Stomach smooth muscle (tissue), 2 donors: Measurements from ENCODE around the gene CHMP3.

Experiments used
- H3K27ac ChIP-seq: one replicate; pipeline ENCODE4 v1.7.0; 2013; ENCODE audit warnings: mild to moderate bottlenecking, low read length, inconsistent platforms
- H3K27me3 ChIP-seq, 2 donors: one replicate each; pipeline ENCODE4 v1.7.0; 2013; ENCODE audit warnings: low read length in 2 of 2; ENCODE audit not compliant: insufficient read depth in 2 of 2, control insufficient read depth in 1 of 2
- H3K36me3 ChIP-seq, 2 donors: one replicate each; pipeline ENCODE4 v1.7.0; 2013; ENCODE audit warnings: low read length in 2 of 2; ENCODE audit not compliant: control insufficient read depth in 2 of 2, insufficient read depth in 2 of 2
- H3K4me1 ChIP-seq: one replicate; pipeline ENCODE4 v1.7.0; 2013; ENCODE audit warnings: low read length; ENCODE audit not compliant: control insufficient read depth, insufficient read depth
- H3K4me3 ChIP-seq, 2 donors: one replicate each; pipeline ENCODE4 v1.7.0; 2013; ENCODE audit warnings: low read length in 2 of 2
- H3K9ac ChIP-seq, 2 donors: one replicate each; pipeline ENCODE4 v1.7.0; 2013; ENCODE audit warnings: low read length in 2 of 2, mild to moderate bottlenecking in 1 of 2
- H3K9me3 ChIP-seq, 2 donors: one replicate each; pipeline ENCODE4 v1.7.0; 2013; ENCODE audit warnings: low read length in 2 of 2; ENCODE audit not compliant: control insufficient read depth in 2 of 2
- donor health status: healthy.
- donor health status: Pancreatic carcinoma.

The CHMP3 gene

DNA sequence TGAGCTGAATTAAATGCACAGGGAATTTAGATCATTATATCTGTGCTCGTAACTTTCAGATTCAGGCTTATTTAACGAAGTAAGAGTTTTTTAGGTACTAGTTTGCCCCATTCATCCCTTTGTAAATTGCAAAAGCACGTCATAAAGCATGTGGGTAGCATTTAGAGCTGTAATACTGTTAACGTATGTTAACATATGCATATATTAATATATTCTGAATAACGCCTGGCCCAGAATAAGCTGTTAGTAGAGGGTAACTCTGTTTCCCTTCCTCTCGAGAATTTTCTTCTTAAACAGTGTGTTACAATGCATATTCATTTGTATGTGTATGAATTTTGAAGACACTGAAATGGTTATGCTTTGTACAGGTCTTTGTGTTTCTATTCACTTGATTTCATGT, 91.6 kb downstream of the CHMP3 start:
- peaks cover 46 to 58% of the 10 kb centered on the region in 2 donors for H3K36me3 ChIP-seq

DNA sequence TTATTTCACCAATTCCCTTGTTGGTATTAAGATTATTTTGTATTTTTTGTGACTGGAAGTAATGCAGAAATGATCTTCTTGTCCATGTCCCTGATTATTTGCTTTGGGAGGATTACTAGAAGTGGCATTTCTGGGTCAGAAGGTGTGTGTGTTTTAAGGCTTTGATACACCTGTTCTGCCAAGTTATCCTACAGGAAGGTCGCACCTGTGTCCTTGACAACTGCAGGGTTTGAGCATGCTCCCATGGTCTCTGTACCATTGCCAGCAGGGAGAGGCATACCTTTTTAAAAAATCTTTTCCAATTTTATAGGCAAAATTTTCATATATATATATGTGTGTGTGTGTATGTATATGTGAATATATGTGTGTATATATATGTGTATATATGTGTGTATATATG, 92.4 kb downstream of the CHMP3 start:
- Histone ChIP-seq H3K36me3 (peaks cover 50 to 57% of the 10 kb centered on the region in 2 donors), H3K27ac (no peak overlapping the region)

More for the DNA sequence above, 91.6 kb downstream of the CHMP3 start:
- Histone ChIP-seq H3K4me3 (no peak overlapping the region), H3K27me3 (no peaks in the 10 kb centered on the region), H3K9ac (no peak overlapping the region), H3K4me1 (no peaks in the 10 kb centered on the region), H3K9me3 (no peaks in the 10 kb centered on the region), H3K27ac (no peak overlapping the region)

DNA sequence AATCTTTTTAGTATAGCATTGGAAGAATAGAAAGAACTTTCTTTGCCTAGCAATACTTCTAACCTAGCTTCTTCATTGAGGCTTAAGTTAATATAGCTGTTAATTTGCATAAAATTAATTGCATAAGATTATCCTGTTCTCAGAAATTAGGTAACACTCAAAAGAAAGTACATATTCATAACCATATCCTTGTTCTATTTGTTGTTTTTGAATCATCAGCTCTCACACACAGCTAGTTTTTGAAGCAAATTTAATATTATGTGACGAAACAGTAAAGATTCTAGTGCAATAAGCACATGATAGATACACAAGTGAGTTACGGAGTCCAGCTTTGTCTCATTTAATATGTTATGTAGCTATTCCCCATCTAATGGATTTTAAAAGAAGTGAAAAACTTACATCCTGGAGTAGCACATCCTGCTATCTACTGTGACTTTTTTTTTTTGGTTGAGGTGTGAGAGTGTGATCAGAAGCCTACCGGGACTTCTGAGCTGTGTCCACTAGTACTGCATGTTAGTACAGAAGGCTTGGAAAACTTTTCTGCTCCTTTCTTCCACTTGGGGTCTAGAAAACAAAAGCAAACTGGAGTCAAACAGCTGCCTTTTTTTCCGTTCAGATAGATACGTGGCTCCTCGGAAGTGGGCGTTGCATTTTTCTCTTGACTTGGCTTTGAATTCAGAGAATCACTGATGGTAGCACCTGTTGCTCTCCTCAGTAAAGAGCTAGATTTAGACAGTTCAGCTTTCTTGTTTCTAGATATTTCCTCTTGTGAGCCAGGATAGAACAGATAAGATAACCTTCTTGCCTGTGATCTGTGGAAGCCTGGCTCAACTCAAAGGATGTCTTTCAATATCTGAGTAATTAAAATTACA, 94.8 kb downstream of the CHMP3 start:
- no peak overlapping the region for H3K27ac ChIP-seq
- H3K4me3 ChIP-seq: no peak overlapping the region
- H3K9me3 ChIP-seq: no peaks in the 10 kb centered on the region
- peaks cover 45 to 52% of the 10 kb centered on the region in 2 donors for H3K36me3 ChIP-seq
- H3K9ac ChIP-seq: no peak overlapping the region
- no peaks in the 10 kb centered on the region for H3K27me3 ChIP-seq
- H3K4me1 ChIP-seq: peaks cover 16% of the 10 kb centered on the region

More for the DNA sequence above, 92.4 kb downstream of the CHMP3 start:
- peaks cover 6% of the 10 kb centered on the region for H3K4me1 ChIP-seq
- no peak overlapping the region for H3K9ac ChIP-seq
- no peak overlapping the region for H3K4me3 ChIP-seq
- no peaks in the 10 kb centered on the region for H3K27me3 ChIP-seq
- no peaks in the 10 kb centered on the region for H3K9me3 ChIP-seq

DNA sequence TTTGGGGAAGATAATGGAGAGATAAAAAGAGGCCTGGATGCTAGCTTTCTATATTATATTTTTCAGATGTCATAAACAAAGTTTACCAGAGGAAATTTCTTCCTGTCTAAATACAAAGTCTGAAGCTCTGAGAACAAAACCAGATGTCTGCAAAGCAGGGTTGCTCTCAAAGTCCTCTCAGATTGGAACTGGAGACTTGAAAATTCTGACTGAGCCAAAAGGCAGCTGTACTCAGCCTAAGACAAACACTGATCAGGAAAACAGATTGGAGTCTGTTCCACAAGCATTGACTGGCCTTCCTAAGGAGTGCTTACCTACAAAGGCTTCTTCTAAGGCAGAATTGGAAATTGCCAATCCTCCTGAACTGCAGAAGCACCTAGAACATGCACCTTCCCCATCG, 96.9 kb downstream of the CHMP3 start:
- Histone ChIP-seq H3K4me3 (no peak overlapping the region), H3K9me3 (no peaks in the 10 kb centered on the region), H3K36me3 (peaks cover 46 to 54% of the 10 kb centered on the region in 2 donors), H3K27me3 (no peaks in the 10 kb centered on the region), H3K27ac (no peak overlapping the region), H3K4me1 (peaks cover 16% of the 10 kb centered on the region), H3K9ac (no peak overlapping the region)

DNA sequence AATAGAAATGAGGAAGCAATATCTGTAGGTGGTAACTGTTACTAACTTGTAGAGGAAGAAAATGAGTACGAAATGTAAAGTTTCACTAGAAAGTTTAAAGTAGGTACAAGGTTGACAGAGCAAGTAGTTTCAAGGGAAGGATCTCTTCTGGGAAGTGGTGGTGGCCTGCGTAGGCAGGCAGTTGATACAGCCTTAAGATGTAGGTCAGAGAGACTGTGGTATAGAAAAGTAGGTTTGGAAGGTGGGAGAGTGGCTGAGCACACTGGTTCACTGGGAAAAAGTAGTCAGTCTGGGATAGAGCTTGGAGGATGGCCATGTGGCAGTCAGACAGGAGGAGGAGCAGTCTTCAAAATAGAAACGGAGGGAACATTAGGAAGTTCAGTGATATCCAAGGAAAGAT, 98.6 kb downstream of the CHMP3 start:
- no peak overlapping the region for H3K4me3 ChIP-seq
- H3K9ac ChIP-seq: no peak overlapping the region
- H3K27ac ChIP-seq: no peak overlapping the region
- no peaks in the 10 kb centered on the region for H3K9me3 ChIP-seq
- peaks cover 49 to 60% of the 10 kb centered on the region in 2 donors for H3K36me3 ChIP-seq
- peaks cover 16% of the 10 kb centered on the region for H3K4me1 ChIP-seq
- H3K27me3 ChIP-seq: no peaks in the 10 kb centered on the region

DNA sequence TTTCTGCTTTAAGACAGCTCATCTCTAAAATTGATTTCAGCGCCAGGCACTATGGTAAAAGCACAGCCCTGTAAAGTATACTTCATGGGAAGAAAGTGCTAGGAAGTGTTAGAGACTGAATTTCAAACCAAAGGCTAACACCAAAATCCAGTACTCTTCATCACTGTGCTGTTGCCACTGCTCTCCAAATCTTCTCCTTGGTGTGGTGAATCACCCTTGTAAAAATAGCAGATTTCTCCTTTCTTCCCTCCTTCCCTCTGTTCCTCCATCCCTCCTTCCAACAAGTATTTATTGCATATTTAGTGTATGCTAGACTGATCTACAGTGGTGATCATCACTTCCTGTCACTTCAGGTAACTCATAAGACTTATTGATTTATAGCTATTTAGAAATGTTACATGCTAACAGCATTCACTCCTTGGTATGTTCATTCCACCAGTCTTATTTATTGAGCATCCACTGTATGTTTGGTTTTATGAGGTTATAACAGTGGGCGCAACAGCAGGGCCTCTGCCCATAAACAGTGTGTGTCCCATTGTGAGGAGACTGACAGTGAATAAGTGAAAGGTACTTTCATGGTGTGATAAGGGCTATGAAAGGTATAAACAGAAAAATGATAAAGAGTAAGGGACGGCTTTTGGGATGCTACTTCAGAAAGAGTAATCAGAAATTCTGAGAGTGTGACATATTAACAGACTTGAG, 102.0 kb downstream of the CHMP3 start:
- no peaks in the 10 kb centered on the region for H3K27me3 ChIP-seq
- H3K4me1 ChIP-seq: peaks cover 14% of the 10 kb centered on the region
- no peak overlapping the region for H3K9ac ChIP-seq
- no peak overlapping the region for H3K4me3 ChIP-seq
- H3K27ac ChIP-seq: no peak overlapping the region
- H3K9me3 ChIP-seq: no peaks in the 10 kb centered on the region
- H3K36me3 ChIP-seq: peaks cover 50 to 60% of the 10 kb centered on the region in 2 donors

DNA sequence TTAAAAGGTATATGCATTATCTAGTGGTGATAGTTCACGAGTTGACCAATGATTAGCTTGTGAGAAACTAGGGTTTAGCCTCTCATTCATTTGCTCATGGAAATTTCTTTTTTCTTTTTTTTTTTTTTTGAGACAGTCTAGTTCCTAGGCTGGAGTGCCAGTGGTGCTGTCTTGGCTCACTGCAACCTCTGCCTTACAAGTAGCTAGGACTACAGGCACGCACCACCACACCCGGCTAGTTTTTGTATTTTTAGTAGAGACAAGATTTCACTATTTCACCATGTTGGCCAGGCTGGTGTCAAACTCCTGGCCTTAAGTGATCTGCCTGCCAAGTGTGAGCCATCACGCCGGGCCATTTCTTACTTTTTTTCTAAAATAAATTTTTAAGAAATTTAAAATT, 108.1 kb downstream of the CHMP3 start:
- Histone ChIP-seq H3K9me3 (no peaks in the 10 kb centered on the region), H3K27ac (no peak overlapping the region), H3K9ac (no peak overlapping the region), H3K4me1 (peaks cover 7% of the 10 kb centered on the region), H3K4me3 (no peak overlapping the region), H3K36me3 (peaks cover 37 to 48% of the 10 kb centered on the region in 2 donors), H3K27me3 (no peaks in the 10 kb centered on the region)

DNA sequence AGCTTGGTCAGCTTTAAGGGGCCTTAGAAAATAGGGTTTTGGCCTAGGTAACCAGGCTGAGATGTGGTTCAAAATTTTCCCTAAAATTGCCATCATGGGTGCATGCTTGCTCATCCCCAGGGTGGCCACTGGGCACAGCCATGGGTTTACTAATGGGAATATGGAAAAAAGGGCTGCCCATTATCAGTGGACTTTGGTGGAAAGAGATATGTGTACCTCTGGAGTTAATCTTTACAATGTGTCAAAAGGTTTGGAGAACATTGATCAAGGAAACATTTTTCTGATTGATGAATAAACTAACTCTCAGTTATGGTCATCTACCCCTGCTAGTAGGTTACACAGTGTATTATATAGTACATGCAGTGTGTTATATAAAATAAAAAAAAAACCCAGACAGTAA, 109.0 kb downstream of the CHMP3 start:
- H3K9me3 ChIP-seq: no peaks in the 10 kb centered on the region
- no peaks in the 10 kb centered on the region for H3K27me3 ChIP-seq
- H3K36me3 ChIP-seq: peaks cover 36 to 50% of the 10 kb centered on the region in 2 donors
- H3K4me1 ChIP-seq: peaks cover 10% of the 10 kb centered on the region
- no peak overlapping the region for H3K9ac ChIP-seq
- H3K4me3 ChIP-seq: no peak overlapping the region
- H3K27ac ChIP-seq: no peak overlapping the region

DNA sequence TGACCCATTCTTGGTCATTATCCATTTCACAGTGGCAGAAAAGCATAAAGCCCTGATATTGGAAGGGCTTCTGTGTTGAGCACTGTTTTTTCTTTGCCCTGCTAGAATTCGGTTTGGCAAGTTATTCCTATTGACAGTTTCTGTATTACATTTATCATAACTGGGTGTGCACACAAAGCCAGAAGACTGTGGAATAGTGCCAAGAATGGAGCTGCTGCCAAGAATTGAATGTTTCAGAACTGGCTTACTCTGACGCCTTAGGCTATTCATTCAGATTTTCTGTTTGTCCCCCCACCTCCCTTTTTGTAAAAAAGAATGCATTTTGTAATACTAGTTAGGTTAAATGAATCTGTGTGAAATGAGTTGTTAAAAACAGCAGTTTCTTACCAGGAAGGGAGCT, 109.4 kb downstream of the CHMP3 start:
- no peak overlapping the region for H3K4me3 ChIP-seq
- no peak overlapping the region for H3K9ac ChIP-seq
- no peak overlapping the region for H3K27ac ChIP-seq
- peaks cover 35 to 48% of the 10 kb centered on the region in 2 donors for H3K36me3 ChIP-seq
- H3K4me1 ChIP-seq: peaks cover 11% of the 10 kb centered on the region
- H3K9me3 ChIP-seq: no peaks in the 10 kb centered on the region
- H3K27me3 ChIP-seq: no peaks in the 10 kb centered on the region
